ENCODE results near the gene MYH3.

Gene MYH3

GRCh38 chr17:10605221-10605783 lies 51.8 kb downstream of the MYH3 start:
- Histone ChIP-seq H3K27me3 (ENCODE audit: control insufficient read depth in 2 of 2, insufficient read depth in 2 of 2, low read length in 2 of 2) (no peaks in the 10 kb centered on the region), H3K4me1 (ENCODE audit: control insufficient read depth in 2 of 2, insufficient read depth in 2 of 2, low read length in 2 of 2) (no peaks in the 10 kb centered on the region), H3K27ac (ENCODE audit: low read depth in 2 of 2, low read length in 2 of 2) (no peak overlapping the region), H3K36me3 (ENCODE audit: control insufficient read depth in 2 of 2, insufficient read depth in 2 of 2, low read length in 2 of 2) (no peaks in the 10 kb centered on the region), H3K4me3 (ENCODE audit: low read length in 2 of 2) (no peak overlapping the region), H3K9ac (ENCODE audit: low read depth in 1 of 2, low read length in 2 of 2) (no peak overlapping the region), H3K9me3 (ENCODE audit: control insufficient read depth in 2 of 2, low read length in 2 of 2) (no peaks in the 10 kb centered on the region)

- no peaks in the 10 kb centered on the region for H3K4me1 ChIP-seq (ENCODE audit: control insufficient read depth in 2 of 2, insufficient read depth in 2 of 2, low read length in 2 of 2)
- no peak overlapping the region for H3K9ac ChIP-seq (ENCODE audit: low read depth in 1 of 2, low read length in 2 of 2)
- no peak overlapping the region for H3K4me3 ChIP-seq (ENCODE audit: low read length in 2 of 2)
- H3K27ac ChIP-seq (ENCODE audit: low read depth in 2 of 2, low read length in 2 of 2), result no peak overlapping the region
- H3K36me3 ChIP-seq (ENCODE audit: control insufficient read depth in 2 of 2, insufficient read depth in 2 of 2, low read length in 2 of 2), result no peaks in the 10 kb centered on the region
- H3K27me3 ChIP-seq (ENCODE audit: control insufficient read depth in 2 of 2, insufficient read depth in 2 of 2, low read length in 2 of 2), result no peaks in the 10 kb centered on the region
- no peaks in the 10 kb centered on the region for H3K9me3 ChIP-seq (ENCODE audit: control insufficient read depth in 2 of 2, low read length in 2 of 2)
Observed at GRCh38 chr17:10604521-10604920, 52.6 kb downstream of the MYH3 start.

- no peaks in the 10 kb centered on the region for H3K27me3 ChIP-seq (ENCODE audit: control insufficient read depth in 2 of 2, insufficient read depth in 2 of 2, low read length in 2 of 2)
- no peak overlapping the region for H3K27ac ChIP-seq (ENCODE audit: low read depth in 2 of 2, low read length in 2 of 2)
- no peaks in the 10 kb centered on the region for H3K9me3 ChIP-seq (ENCODE audit: control insufficient read depth in 2 of 2, low read length in 2 of 2)
- no peak overlapping the region for H3K9ac ChIP-seq (ENCODE audit: low read depth in 1 of 2, low read length in 2 of 2)
- no peaks in the 10 kb centered on the region for H3K4me1 ChIP-seq (ENCODE audit: control insufficient read depth in 2 of 2, insufficient read depth in 2 of 2, low read length in 2 of 2)
- H3K4me3 ChIP-seq (ENCODE audit: low read length in 2 of 2), result no peak overlapping the region
- no peaks in the 10 kb centered on the region for H3K36me3 ChIP-seq (ENCODE audit: control insufficient read depth in 2 of 2, insufficient read depth in 2 of 2, low read length in 2 of 2)
Observed at GRCh38 chr17:10603931-10604330, 53.2 kb downstream of the MYH3 start.

GRCh38 chr17:10600571-10600970 lies 56.5 kb downstream of the MYH3 start:
- Histone ChIP-seq H3K4me1 (ENCODE audit: control insufficient read depth in 2 of 2, insufficient read depth in 2 of 2, low read length in 2 of 2) (no peaks in the 10 kb centered on the region), H3K27ac (ENCODE audit: low read depth in 2 of 2, low read length in 2 of 2) (no peak overlapping the region), H3K4me3 (ENCODE audit: low read length in 2 of 2) (no peak overlapping the region), H3K9ac (ENCODE audit: low read depth in 1 of 2, low read length in 2 of 2) (no peak overlapping the region), H3K36me3 (ENCODE audit: control insufficient read depth in 2 of 2, insufficient read depth in 2 of 2, low read length in 2 of 2) (no peaks in the 10 kb centered on the region), H3K9me3 (ENCODE audit: control insufficient read depth in 2 of 2, low read length in 2 of 2) (no peaks in the 10 kb centered on the region), H3K27me3 (ENCODE audit: control insufficient read depth in 2 of 2, insufficient read depth in 2 of 2, low read length in 2 of 2) (no peaks in the 10 kb centered on the region)

- Histone ChIP-seq H3K4me1 (ENCODE audit: control insufficient read depth in 2 of 2, insufficient read depth in 2 of 2, low read length in 2 of 2) (no peaks in the 10 kb centered on the region), H3K9me3 (ENCODE audit: control insufficient read depth in 2 of 2, low read length in 2 of 2) (no peaks in the 10 kb centered on the region), H3K4me3 (ENCODE audit: low read length in 2 of 2) (no peak overlapping the region), H3K9ac (ENCODE audit: low read depth in 1 of 2, low read length in 2 of 2) (no peak overlapping the region), H3K36me3 (ENCODE audit: control insufficient read depth in 2 of 2, insufficient read depth in 2 of 2, low read length in 2 of 2) (no peaks in the 10 kb centered on the region), H3K27ac (ENCODE audit: low read depth in 2 of 2, low read length in 2 of 2) (no peak overlapping the region), H3K27me3 (ENCODE audit: control insufficient read depth in 2 of 2, insufficient read depth in 2 of 2, low read length in 2 of 2) (no peaks in the 10 kb centered on the region)
Observed at GRCh38 chr17:10598621-10599020, 58.5 kb downstream of the MYH3 start.

- Histone ChIP-seq H3K36me3 (ENCODE audit: control insufficient read depth in 2 of 2, insufficient read depth in 2 of 2, low read length in 2 of 2) (no peaks in the 10 kb centered on the region), H3K4me1 (ENCODE audit: control insufficient read depth in 2 of 2, insufficient read depth in 2 of 2, low read length in 2 of 2) (no peaks in the 10 kb centered on the region), H3K9me3 (ENCODE audit: control insufficient read depth in 2 of 2, low read length in 2 of 2) (no peaks in the 10 kb centered on the region), H3K9ac (ENCODE audit: low read depth in 1 of 2, low read length in 2 of 2) (no peak overlapping the region), H3K4me3 (ENCODE audit: low read length in 2 of 2) (no peak overlapping the region), H3K27me3 (ENCODE audit: control insufficient read depth in 2 of 2, insufficient read depth in 2 of 2, low read length in 2 of 2) (no peaks in the 10 kb centered on the region), H3K27ac (ENCODE audit: low read depth in 2 of 2, low read length in 2 of 2) (no peak overlapping the region)
Observed at GRCh38 chr17:10589553-10590145, 67.5 kb downstream of the MYH3 start.

GRCh38 chr17:10585529-10585928 lies 71.6 kb downstream of the MYH3 start:
- Histone ChIP-seq H3K4me3 (ENCODE audit: low read length in 2 of 2) (no peak overlapping the region), H3K4me1 (ENCODE audit: control insufficient read depth in 2 of 2, insufficient read depth in 2 of 2, low read length in 2 of 2) (no peaks in the 10 kb centered on the region), H3K9me3 (ENCODE audit: control insufficient read depth in 2 of 2, low read length in 2 of 2) (no peaks in the 10 kb centered on the region), H3K9ac (ENCODE audit: low read depth in 1 of 2, low read length in 2 of 2) (no peak overlapping the region), H3K27me3 (ENCODE audit: control insufficient read depth in 2 of 2, insufficient read depth in 2 of 2, low read length in 2 of 2) (no peaks in the 10 kb centered on the region), H3K36me3 (ENCODE audit: control insufficient read depth in 2 of 2, insufficient read depth in 2 of 2, low read length in 2 of 2) (no peaks in the 10 kb centered on the region), H3K27ac (ENCODE audit: low read depth in 2 of 2, low read length in 2 of 2) (no peak overlapping the region)

GRCh38 chr17:10583834-10584233 lies 73.3 kb downstream of the MYH3 start:
- H3K36me3 ChIP-seq (ENCODE audit: control insufficient read depth in 2 of 2, insufficient read depth in 2 of 2, low read length in 2 of 2), result no peaks in the 10 kb centered on the region
- no peaks in the 10 kb centered on the region for H3K27me3 ChIP-seq (ENCODE audit: control insufficient read depth in 2 of 2, insufficient read depth in 2 of 2, low read length in 2 of 2)
- H3K9me3 ChIP-seq (ENCODE audit: control insufficient read depth in 2 of 2, low read length in 2 of 2), result no peaks in the 10 kb centered on the region
- no peak overlapping the region for H3K4me3 ChIP-seq (ENCODE audit: low read length in 2 of 2)
- H3K9ac ChIP-seq (ENCODE audit: low read depth in 1 of 2, low read length in 2 of 2), result no peak overlapping the region
- H3K4me1 ChIP-seq (ENCODE audit: control insufficient read depth in 2 of 2, insufficient read depth in 2 of 2, low read length in 2 of 2), result no peaks in the 10 kb centered on the region
- H3K27ac ChIP-seq (ENCODE audit: low read depth in 2 of 2, low read length in 2 of 2), result no peak overlapping the region

- H3K36me3 ChIP-seq (ENCODE audit: control insufficient read depth in 2 of 2, insufficient read depth in 2 of 2, low read length in 2 of 2), result no peaks in the 10 kb centered on the region
- no peak overlapping the region for H3K4me3 ChIP-seq (ENCODE audit: low read length in 2 of 2)
- H3K9ac ChIP-seq (ENCODE audit: low read depth in 1 of 2, low read length in 2 of 2), result no peak overlapping the region
- no peaks in the 10 kb centered on the region for H3K27me3 ChIP-seq (ENCODE audit: control insufficient read depth in 2 of 2, insufficient read depth in 2 of 2, low read length in 2 of 2)
- H3K9me3 ChIP-seq (ENCODE audit: control insufficient read depth in 2 of 2, low read length in 2 of 2), result no peaks in the 10 kb centered on the region
- H3K4me1 ChIP-seq (ENCODE audit: control insufficient read depth in 2 of 2, insufficient read depth in 2 of 2, low read length in 2 of 2), result no peaks in the 10 kb centered on the region
- H3K27ac ChIP-seq (ENCODE audit: low read depth in 2 of 2, low read length in 2 of 2), result no peak overlapping the region
Observed at GRCh38 chr17:10579270-10579669, 77.8 kb downstream of the MYH3 start.

Measured in mucosa of rectum (tissue), 2 donors.